HEK293T (cell line): Measurements from ENCODE around the gene CTTN.

Experiments used
- CTCF ChIA-PET: fragments of 350-600 bp; formaldehyde crosslinking; extraction: SDS; loops from one replicate; lab custom pipeline; 2021; ENCODE audit warnings: antibody characterized with exemption, inconsistent platforms; lab: Yijun Ruan, JAX
- POLR2A ChIA-PET: fragments of 350-600 bp; formaldehyde crosslinking; extraction: SDS; loops from one replicate; lab custom pipeline; 2020; ENCODE audit warnings: antibody characterized with exemption, inconsistent platforms; lab: Yijun Ruan, JAX
- DNase-seq: peaks from one replicate; pipeline ENCODE4 v3.0.0; 2012; ENCODE audit warnings: mixed read lengths; ENCODE audit errors: extremely low spot score
- ARNT ChIP-seq: fragments of 450-650 bp; IDR thresholded peaks from 2 replicates; pipeline ENCODE4 v1.6.1; 2017; ENCODE audit warnings: mild to moderate bottlenecking
- BHLHE40 ChIP-seq: fragments of 450-650 bp; IDR thresholded peaks from 2 replicates; pipeline ENCODE4 v1.6.1; 2016; ENCODE audit warnings: mild to moderate bottlenecking, moderate library complexity, borderline replicate concordance
- CTBP1 ChIP-seq: fragments of 450-650 bp; IDR thresholded peaks from 2 replicates; pipeline ENCODE4 v1.6.1; 2016; ENCODE audit warnings: borderline replicate concordance
- ELF4 ChIP-seq: fragments of 450-650 bp; IDR thresholded peaks from 2 replicates; pipeline ENCODE4 v1.6.1; 2017; ENCODE audit warnings: antibody characterized with exemption
- FOXA1 ChIP-seq: fragments of 450-650 bp; IDR thresholded peaks from 2 replicates; pipeline ENCODE4 v1.6.1; 2016; ENCODE audit warnings: mild to moderate bottlenecking
- FOXM1 ChIP-seq: fragments of 450-650 bp; IDR thresholded peaks from 2 replicates; pipeline ENCODE4 v1.6.1; 2017; ENCODE audit warnings: mild to moderate bottlenecking, borderline replicate concordance
- HDGF ChIP-seq: fragments of 450-650 bp; IDR thresholded peaks from 2 replicates; pipeline ENCODE4 v1.6.1; 2017; ENCODE audit warnings: antibody characterized with exemption, borderline replicate concordance
- L3MBTL2 ChIP-seq: fragments of 450-650 bp; conservative IDR thresholded peaks from 2 replicates; pipeline ENCODE4 v1.6.1; 2016; ENCODE audit warnings: mild to moderate bottlenecking
- LEF1 ChIP-seq: fragments of 450-650 bp; IDR thresholded peaks from 2 replicates; pipeline ENCODE4 v1.6.1; 2017; ENCODE audit warnings: mild to moderate bottlenecking, borderline replicate concordance
- NFRKB ChIP-seq: fragments of 450-650 bp; IDR thresholded peaks from 2 replicates; pipeline ENCODE4 v1.6.1; 2016; ENCODE audit warnings: mild to moderate bottlenecking, moderate library complexity
- PKNOX1 ChIP-seq: fragments of 450-650 bp; IDR thresholded peaks from 2 replicates; pipeline ENCODE4 v1.6.1; 2016
- SP1 ChIP-seq: fragments of 450-650 bp; IDR thresholded peaks from 2 replicates; pipeline ENCODE4 v1.6.1; 2017
- SUZ12 ChIP-seq: fragments of 450-650 bp; IDR thresholded peaks from 2 replicates; pipeline ENCODE4 v1.6.1; 2016; ENCODE audit warnings: mild to moderate bottlenecking
- TARDBP ChIP-seq: fragments of 450-650 bp; IDR thresholded peaks from 2 replicates; pipeline ENCODE4 v1.6.1; 2016
- ZNF384 ChIP-seq: fragments of 450-650 bp; IDR thresholded peaks from 2 replicates; pipeline ENCODE4 v1.6.1; 2016

Gene CTTN

GRCh38 chr11:70485326-70486025, 87.1 kb downstream of the CTTN start:
- no peak for TF ChIP-seq TARDBP
- no peak for DNase-seq
- ChIA-PET POLR2A (no interaction called here), CTCF (no interaction called here)

- TF ChIP-seq FOXM1: no peak
- no peak for TF ChIP-seq PKNOX1
- TF ChIP-seq L3MBTL2: no peak
- no peak for TF ChIP-seq LEF1
- TF ChIP-seq SP1: no peak
- no peak for TF ChIP-seq ZNF384
- TF ChIP-seq BHLHE40: no peak
- TF ChIP-seq FOXA1: no peak
- no peak for TF ChIP-seq SUZ12
- TF ChIP-seq ELF4: no peak
- no peak for TF ChIP-seq CTBP1
- TF ChIP-seq HDGF: no peak
- TF ChIP-seq NFRKB: no peak
- TF ChIP-seq ARNT: no peak
- no peak for TF ChIP-seq TARDBP
- POLR2A ChIA-PET: no interaction called here
- DNase-seq: no peak
- CTCF ChIA-PET: no interaction called here
Measured at GRCh38 chr11:70486026-70486415, 87.7 kb downstream of the CTTN start.
